Measurements from ENCODE around the gene HDAC4. TPM values are rescaled to one million over a fixed set of nuclear protein-coding genes. Genes with fewer than 3 reads are reported as not detected.

The HDAC4 gene
- total RNA-seq, 1 experiment from 2014 or later, result 32.0 TPM

DNA sequence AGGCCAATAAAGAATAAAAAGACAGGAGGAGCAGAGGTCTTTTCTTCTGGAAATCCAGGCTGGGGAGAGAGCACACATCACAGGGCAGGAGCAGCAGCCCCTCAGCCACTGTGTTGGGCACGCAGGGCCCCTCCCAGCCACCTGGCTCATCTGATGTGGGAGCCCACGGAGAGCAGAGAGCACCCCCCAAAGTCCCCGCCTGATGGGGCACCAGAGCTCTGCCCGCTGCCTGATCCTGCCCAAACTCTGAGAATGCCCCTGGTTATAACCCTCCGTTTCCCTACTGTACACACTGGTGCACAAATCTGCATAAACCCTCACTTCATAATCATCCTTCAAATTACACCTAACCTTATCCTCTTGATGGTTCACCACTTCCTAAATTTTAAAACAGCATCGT is 111.3 kb downstream of the HDAC4 start:
- H3K27me3 Mint-ChIP-seq (ENCODE audit: low read depth), result no peaks in the 10 kb centered on the region
- H3K9me3 ChIP-seq (ENCODE audit: control insufficient read depth, low read depth, low read length), result no peaks in the 10 kb centered on the region
- WGBS (ENCODE audit: extremely low coverage, insufficient read length, low lambda C conversion rate), result 100% methylated on average over 1 of the region's 6 CpGs
- no peak overlapping the region for H3K14ac ChIP-seq (ENCODE audit: insufficient read depth, low read length)
- H3K79me1 ChIP-seq (ENCODE audit: insufficient read depth, low read depth, low read length, poor library complexity, severe bottlenecking), result no peaks in the 10 kb centered on the region
- no peak overlapping the region for H2BK20ac ChIP-seq (ENCODE audit: low read depth, low read length, poor library complexity, severe bottlenecking)
- peaks cover 11% of the 10 kb centered on the region; the same call in 1 of the 2 replicates for H3K4me1 ChIP-seq (ENCODE audit: insufficient read depth, low read length)
- H3K18ac ChIP-seq (ENCODE audit: insufficient read length, low read depth, low read length), result no peak overlapping the region
- peak overlapping the region in 2 of 3 experiments; percentile 7 to 86; a peak in 3 of 7 replicates for H3K27ac Mint-ChIP-seq
- H3K9ac ChIP-seq (ENCODE audit: extremely low read depth, insufficient read length, low read length), result no peak overlapping the region
- H2BK12ac ChIP-seq (ENCODE audit: insufficient read length, low read depth, low read length), result no peak overlapping the region
- no peak overlapping the region for H3K4ac ChIP-seq (ENCODE audit: low read depth, low read length)
- H3K23me2 ChIP-seq (ENCODE audit: insufficient read length, low read depth, low read length, poor library complexity, severe bottlenecking), result no peaks in the 10 kb centered on the region
- TF ChIP-seq CTCF (conservative IDR thresholded peaks at IDR 0.05), result no peak
- no peak overlapping the region for H4K8ac ChIP-seq (replicated peaks; ENCODE audit: insufficient read length, low read depth, low read length)
- peaks cover 79 to 82% of the 10 kb centered on the region in 2 experiments for H3K4me1 Mint-ChIP-seq
- no peak overlapping the region for H3T11ph ChIP-seq (ENCODE audit: low read length)
- no peak overlapping the region for H3K4me2 ChIP-seq (ENCODE audit: insufficient read depth, insufficient read length, low read length)
- no peak overlapping the region for H3K4me3 Mint-ChIP-seq
- H2AFZ ChIP-seq (ENCODE audit: low read length), result no peak overlapping the region
- H3K56ac ChIP-seq (ENCODE audit: insufficient read length, low read depth, low read length), result no peak overlapping the region
- DNase-seq, result no peak
- H4K5ac ChIP-seq (ENCODE audit: insufficient read length, low read depth, low read length), result no peak overlapping the region
- H3K27ac ChIP-seq (ENCODE audit: insufficient read length, low read depth, low read length), result no peak overlapping the region
- H4K20me1 ChIP-seq (ENCODE audit: control insufficient read depth, insufficient read depth, insufficient read length), result peaks cover 2% of the 10 kb centered on the region
- no peaks in the 10 kb centered on the region; a peak in 1 of 5 replicates for H3K9me3 Mint-ChIP-seq
- H2AK5ac ChIP-seq (ENCODE audit: insufficient read length, low read length), result no peak overlapping the region
- H3K79me2 ChIP-seq (ENCODE audit: insufficient read depth, low read length), result peaks cover 2% of the 10 kb centered on the region; the same call in 1 of the 2 replicates
- H3K27me3 ChIP-seq (ENCODE audit: insufficient read depth, low read length), result no peaks in the 10 kb centered on the region
- no peak overlapping the region for H2BK120ac ChIP-seq (ENCODE audit: low read depth, low read length, poor library complexity, severe bottlenecking)
- no peak overlapping the region for H4K91ac ChIP-seq (ENCODE audit: insufficient read length, low read depth, low read length)
- no peaks in the 10 kb centered on the region for H3K36me3 Mint-ChIP-seq (ENCODE audit: insufficient read depth in 1 of 3, low read depth in 3 of 3)
- H2BK5ac ChIP-seq (ENCODE audit: insufficient read length, low read length), result no peak overlapping the region
- no peak overlapping the region for H2BK15ac ChIP-seq (ENCODE audit: low read depth, low read length)
- no peak overlapping the region for H3K23ac ChIP-seq (ENCODE audit: insufficient read length, low read depth, low read length)
